ENCODE measurements around the gene ANKUB1. TPM values are rescaled to one million over a fixed set of nuclear protein-coding genes. Genes with fewer than 3 reads are reported as not detected.

The ANKUB1 gene
- polyA plus RNA-seq, 3 donors, result 0.05 TPM; not detected in 2

DNA sequence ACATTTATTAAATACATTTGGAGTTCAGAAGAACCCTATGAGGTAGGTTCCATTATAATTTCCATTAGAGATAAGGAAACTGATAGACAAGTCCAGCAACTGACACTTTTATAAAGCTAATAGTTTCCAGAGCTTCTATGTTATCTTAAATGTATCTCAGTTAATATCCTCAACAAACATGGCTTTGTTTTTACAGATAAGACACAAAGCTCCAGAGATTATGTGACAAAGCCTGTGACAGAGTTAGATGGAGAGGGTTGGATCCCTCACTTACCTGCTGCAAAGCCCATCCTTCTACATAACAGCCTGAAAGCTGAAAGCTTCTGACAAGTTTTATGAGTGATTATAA is 39.6 kb downstream of the ANKUB1 start:
- H3K4me3 Mint-ChIP-seq, result peak overlapping the region; percentile 95 to 99
- H3K4me1 ChIP-seq (ENCODE audit: control insufficient read depth in 1 of 2, insufficient read depth in 2 of 2, low read length in 2 of 2), result peaks cover 7 to 24% of the 10 kb centered on the region in 2 donors
- peak overlapping the region; percentile 84 for H3K4me2 ChIP-seq (replicated peaks; ENCODE audit: extremely low read depth, low read length, poor library complexity, severe bottlenecking)
- H3K79me2 ChIP-seq (ENCODE audit: insufficient read depth, low read length), result peaks cover 9% of the 10 kb centered on the region
- no peaks in the 10 kb centered on the region for H3K27me3 ChIP-seq (ENCODE audit: control insufficient read depth in 2 of 2, insufficient read depth in 2 of 2, low read length in 2 of 2)
- peaks cover 21% of the 10 kb centered on the region for H3K4me1 Mint-ChIP-seq
- no peaks in the 10 kb centered on the region for H3K9me3 ChIP-seq (replicated peaks in 1 of 2; ENCODE audit: control insufficient read depth in 1 of 2, insufficient read depth in 1 of 2, low read length in 2 of 2)
- TF ChIP-seq, protein P1, sequence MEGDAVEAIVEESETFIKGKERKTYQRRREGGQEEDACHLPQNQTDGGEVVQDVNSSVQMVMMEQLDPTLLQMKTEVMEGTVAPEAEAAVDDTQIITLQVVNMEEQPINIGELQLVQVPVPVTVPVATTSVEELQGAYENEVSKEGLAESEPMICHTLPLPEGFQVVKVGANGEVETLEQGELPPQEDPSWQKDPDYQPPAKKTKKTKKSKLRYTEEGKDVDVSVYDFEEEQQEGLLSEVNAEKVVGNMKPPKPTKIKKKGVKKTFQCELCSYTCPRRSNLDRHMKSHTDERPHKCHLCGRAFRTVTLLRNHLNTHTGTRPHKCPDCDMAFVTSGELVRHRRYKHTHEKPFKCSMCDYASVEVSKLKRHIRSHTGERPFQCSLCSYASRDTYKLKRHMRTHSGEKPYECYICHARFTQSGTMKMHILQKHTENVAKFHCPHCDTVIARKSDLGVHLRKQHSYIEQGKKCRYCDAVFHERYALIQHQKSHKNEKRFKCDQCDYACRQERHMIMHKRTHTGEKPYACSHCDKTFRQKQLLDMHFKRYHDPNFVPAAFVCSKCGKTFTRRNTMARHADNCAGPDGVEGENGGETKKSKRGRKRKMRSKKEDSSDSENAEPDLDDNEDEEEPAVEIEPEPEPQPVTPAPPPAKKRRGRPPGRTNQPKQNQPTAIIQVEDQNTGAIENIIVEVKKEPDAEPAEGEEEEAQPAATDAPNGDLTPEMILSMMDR (IDR thresholded peaks at IDR 0.05), result peak; percentile 7
- H3K36me3 Mint-ChIP-seq, result peaks cover 25 to 30% of the 10 kb centered on the region in 2 donors
- peaks cover 20 to 26% of the 10 kb centered on the region in 2 donors for H3K36me3 ChIP-seq (replicated peaks in 1 of 2; ENCODE audit: control insufficient read depth in 1 of 2, insufficient read depth in 2 of 2, low read length in 2 of 2)
- H4K20me1 ChIP-seq (ENCODE audit: insufficient read depth, low read length), result no peaks in the 10 kb centered on the region
- peaks cover 0 to 4% (median 0%) of the 10 kb centered on the region in 3 donors for H3K27me3 Mint-ChIP-seq (ENCODE audit: low read depth in 3 of 3)
- H3K27ac ChIP-seq (ENCODE audit: low read depth in 1 of 2, low read length in 2 of 2), result peak overlapping the region in 1 of 2 donors; percentile 83
- no peak for DNase-seq
- intact Hi-C loops (cut with micrococcal nuclease), result loop anchor here in 1 of 2 donors (5.0 kb wide), 1 partner anchor 55 kb away; no protein-coding TSS in a partner anchor
- peaks cover 0 to 3% (median 0%) of the 10 kb centered on the region in 7 donors for H3K9me3 Mint-ChIP-seq
- H3K27ac Mint-ChIP-seq, result peak overlapping the region in 1 of 7 donors; percentile 86
- peak overlapping the region; percentile 86 to 97 (median 95) for H3K4me3 ChIP-seq (replicated peaks in 1 of 3; ENCODE audit: low read depth in 2 of 3, low read length in 3 of 3)
- H2AFZ ChIP-seq (ENCODE audit: insufficient read depth, low read depth, low read length, poor library complexity, severe bottlenecking), result peak overlapping the region; percentile 95
- H3K9ac ChIP-seq (ENCODE audit: insufficient read depth, low read length, poor library complexity, severe bottlenecking), result no peak overlapping the region

DNA sequence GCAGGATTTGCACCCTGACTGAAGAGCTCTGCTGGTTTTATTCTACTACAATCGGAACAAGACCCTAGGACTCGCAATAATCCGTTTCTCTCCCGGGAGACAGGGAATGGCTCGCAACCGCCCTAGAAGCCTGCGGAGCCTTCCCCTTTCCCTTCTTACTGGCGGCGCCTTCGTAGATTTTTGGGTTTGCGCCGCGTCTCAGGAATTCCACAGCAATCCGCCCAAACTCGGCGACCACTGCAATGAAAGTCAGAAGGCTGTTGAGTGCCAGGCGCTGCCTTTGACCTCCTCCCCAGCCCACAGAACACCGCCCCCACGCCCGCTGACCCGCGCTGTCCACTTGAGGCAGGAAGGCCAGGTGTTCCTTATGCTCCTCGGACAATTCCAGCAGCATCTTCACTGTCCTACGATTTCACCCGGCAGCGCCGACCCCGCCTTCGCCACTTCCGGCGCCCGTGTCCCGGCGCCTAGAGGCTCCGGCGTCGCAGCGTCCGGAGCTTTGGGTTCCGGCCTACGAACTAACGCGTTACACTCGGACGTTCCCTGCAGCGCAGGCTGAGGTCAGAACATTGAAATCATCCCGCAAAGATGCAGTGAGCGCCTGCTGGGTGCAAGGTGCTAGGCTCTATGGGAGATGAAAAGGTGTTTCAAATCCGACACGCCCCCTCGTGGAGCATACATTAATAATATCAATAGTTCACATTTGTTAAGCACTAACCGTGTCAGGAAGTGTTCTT is 40.1 kb downstream of the ANKUB1 start, which contains the start of gene COMMD2:
TSS of gene COMMD2 (minus strand) at position 439 of the 737 bp plus-strand sequence. CDS start at position 394, 45 bp downstream.
- intact Hi-C loops (cut with micrococcal nuclease), result loop anchor here in 1 of 2 donors (5.0 kb wide), 1 partner anchor 55 kb away; no protein-coding TSS in a partner anchor
- WGBS (ENCODE audit: insufficient coverage), result 0% methylated on average over 46 of the region's 52 CpGs
- H3K9ac ChIP-seq (ENCODE audit: insufficient read depth, low read length, poor library complexity, severe bottlenecking), result peak within 1 kb of the TSS; percentile 80

More for the DNA sequence above, 40.1 kb downstream of the ANKUB1 start, which contains the start of gene COMMD2:
- peaks cover 9% of the 10 kb centered on the region for H3K79me2 ChIP-seq (ENCODE audit: insufficient read depth, low read length)
- H3K4me2 ChIP-seq (replicated peaks; ENCODE audit: extremely low read depth, low read length, poor library complexity, severe bottlenecking), result peak within 1 kb of the TSS; percentile 84
- Mint-ChIP-seq H3K9me3 (peaks cover 0 to 3% (median 0%) of the 10 kb centered on the region in 7 donors), H3K36me3 (peaks cover 30 to 33% of the 10 kb centered on the region in 2 donors), H3K27me3 (ENCODE audit: low read depth in 3 of 3) (peaks cover 0 to 4% (median 0%) of the 10 kb centered on the region in 3 donors), H3K4me3 (peak within 1 kb of the TSS; percentile 95 to 99), H3K27ac (peak within 1 kb of the TSS; percentile 80 to 95 (median 91)), H3K4me1 (peaks cover 21% of the 10 kb centered on the region)
- H3K4me1 ChIP-seq (ENCODE audit: control insufficient read depth in 1 of 2, insufficient read depth in 2 of 2, low read length in 2 of 2), result peaks cover 7 to 24% of the 10 kb centered on the region in 2 donors
- H4K20me1 ChIP-seq (ENCODE audit: insufficient read depth, low read length), result no peaks in the 10 kb centered on the region
- H2AFZ ChIP-seq (ENCODE audit: insufficient read depth, low read depth, low read length, poor library complexity, severe bottlenecking), result peak within 1 kb of the TSS; percentile 95
- H3K4me3 ChIP-seq (replicated peaks in 1 of 3; ENCODE audit: low read depth in 2 of 3, low read length in 3 of 3), result peak within 1 kb of the TSS; percentile 86 to 97 (median 95)
- peaks cover 24 to 31% of the 10 kb centered on the region in 2 donors for H3K36me3 ChIP-seq (replicated peaks in 1 of 2; ENCODE audit: control insufficient read depth in 1 of 2, insufficient read depth in 2 of 2, low read length in 2 of 2)
- no peaks in the 10 kb centered on the region for H3K9me3 ChIP-seq (replicated peaks in 1 of 2; ENCODE audit: control insufficient read depth in 1 of 2, insufficient read depth in 1 of 2, low read length in 2 of 2)
- H3K27ac ChIP-seq (ENCODE audit: low read depth in 1 of 2, low read length in 2 of 2), result peak within 1 kb of the TSS; percentile 44 to 83
- TF ChIP-seq, protein P1 (IDR thresholded peaks at IDR 0.05), result peak; percentile 24
- no peaks in the 10 kb centered on the region for H3K27me3 ChIP-seq (ENCODE audit: control insufficient read depth in 2 of 2, insufficient read depth in 2 of 2, low read length in 2 of 2)
- peak; percentile 61 to 69 (median 69) for DNase-seq

All from CD14-positive monocyte (primary cell).